HG03575 (cell line): ENCODE results near the gene ERC1.
"Not testable (repeated sequence)": the region's sequence is repeated elsewhere in the genome, so short reads cannot be mapped to it uniquely, and the experiment has no call there.

Experiments
- ATAC-seq: cut with Tn5 transposase; IDR thresholded peaks from one replicate; pipeline ENCODE4 v1.9.1; 2021; ENCODE audit not compliant: unreplicated experiment, insufficient number of reproducible peaks, low FRiP score; ENCODE audit errors: extremely low read depth

Gene ERC1

DNA sequence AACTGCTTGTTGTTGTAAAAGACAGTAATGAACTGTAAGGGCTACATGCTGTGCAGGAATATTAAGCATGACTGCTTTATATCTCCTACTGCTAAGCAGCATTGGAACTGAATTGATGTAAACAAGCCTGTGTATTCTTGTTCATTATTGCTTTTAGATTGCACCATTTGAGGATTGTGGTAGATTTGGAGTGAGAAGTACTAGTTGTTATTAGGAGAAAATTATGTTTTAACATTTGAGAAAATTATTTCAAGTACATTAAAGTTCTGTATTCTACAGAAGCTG, 212.7 kb downstream of the ERC1 start:
- ATAC-seq: no peak

DNA sequence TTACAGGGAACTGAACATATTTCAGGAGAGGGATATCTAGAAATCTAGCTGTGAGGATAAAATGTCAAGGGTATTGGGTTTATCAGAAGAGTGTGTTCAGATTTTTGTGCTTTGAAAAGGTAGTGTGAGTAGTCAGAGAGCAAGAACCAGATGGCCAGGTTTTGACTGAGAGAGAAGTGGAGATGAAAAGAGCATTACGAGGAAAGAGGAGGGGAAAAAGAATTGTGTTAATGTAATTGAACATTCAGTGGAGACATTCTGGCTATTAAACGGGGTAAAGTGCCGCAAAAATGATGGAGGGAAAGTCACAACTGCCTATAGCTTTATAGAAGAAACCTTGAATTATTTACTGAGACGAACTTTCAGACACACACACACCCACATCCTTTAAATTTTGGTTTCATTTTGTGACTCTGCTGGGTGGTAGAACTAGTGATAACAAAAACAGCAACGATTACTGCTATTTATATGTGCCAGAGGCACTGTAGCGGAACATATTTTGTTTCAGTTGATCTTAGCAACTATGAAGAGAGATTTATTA, 213.6 kb downstream of the ERC1 start:
- ATAC-seq: peak; percentile 84

DNA sequence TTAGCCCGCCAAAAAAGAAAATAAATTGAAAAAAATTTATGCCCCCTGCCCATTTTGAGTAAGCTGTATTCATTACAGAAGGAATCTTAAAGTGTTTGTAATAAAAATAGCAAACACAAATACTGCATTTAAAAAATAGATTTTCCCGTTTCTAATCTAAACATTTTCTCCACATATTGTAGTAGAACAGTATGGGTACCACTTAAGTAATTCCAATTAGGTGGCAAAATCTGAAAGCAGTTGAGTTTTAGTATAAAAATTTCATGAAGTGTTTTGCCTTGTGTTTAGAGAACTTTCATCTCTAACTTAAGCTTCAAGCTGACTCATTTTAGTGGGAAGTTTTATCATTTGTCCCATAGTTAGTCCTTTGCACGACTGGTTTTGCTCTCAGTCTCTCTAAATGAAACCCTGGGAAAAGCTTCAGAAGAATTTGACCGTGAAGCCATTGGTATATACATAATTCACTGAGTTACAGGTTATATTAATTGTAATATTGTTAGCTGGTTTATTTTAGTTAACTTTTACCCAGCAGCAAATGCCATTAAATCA, 214.6 kb downstream of the ERC1 start:
- no peak for ATAC-seq

DNA sequence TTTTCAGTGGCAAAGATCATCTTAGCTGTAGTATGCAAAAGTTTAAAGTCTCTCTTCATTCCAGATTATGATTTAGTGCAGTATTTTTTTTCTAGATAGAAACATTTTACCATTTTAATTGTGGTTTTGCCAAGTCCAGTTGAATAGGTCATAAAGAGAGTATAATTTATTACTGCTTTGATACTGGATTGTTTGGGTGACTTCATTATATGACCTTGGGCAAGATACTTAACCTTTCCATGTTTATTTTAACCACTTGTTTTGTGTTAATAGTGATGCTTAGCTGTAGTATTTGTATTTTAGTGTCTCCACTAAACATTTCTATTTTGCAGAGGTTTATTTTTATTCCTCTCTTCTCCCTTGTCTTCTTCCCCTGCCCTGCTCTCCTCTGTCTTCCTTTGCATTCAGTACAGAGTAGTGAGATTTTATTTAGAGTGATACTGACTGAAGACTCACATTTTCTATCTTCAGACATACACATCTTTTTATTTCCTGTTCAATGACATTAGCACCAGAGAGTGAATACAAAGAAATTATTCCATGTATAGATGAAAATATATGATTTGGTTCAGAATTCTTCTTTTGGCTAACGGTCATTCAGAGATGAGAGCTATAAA, 215.2 kb downstream of the ERC1 start:
- no peak for ATAC-seq

DNA sequence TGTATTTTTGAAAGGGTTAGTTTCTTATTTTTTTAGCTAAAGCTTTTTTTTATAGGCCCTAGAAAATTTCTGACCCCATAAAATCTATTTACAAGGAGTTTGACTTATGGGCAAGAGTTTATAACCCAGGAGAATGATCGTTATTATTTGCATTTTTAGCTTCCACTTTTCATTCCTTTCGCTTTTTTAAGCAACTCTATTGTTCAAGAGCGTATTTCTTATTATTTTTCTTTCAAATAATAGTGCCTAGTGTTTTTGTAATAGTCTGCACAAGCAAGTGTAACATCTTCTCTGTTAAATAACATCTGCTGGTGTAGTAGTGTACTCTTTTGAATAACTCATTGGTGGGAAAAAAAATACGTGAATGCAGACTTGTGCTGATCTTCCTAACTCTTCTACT, 216.3 kb downstream of the ERC1 start:
- ATAC-seq: no peak

DNA sequence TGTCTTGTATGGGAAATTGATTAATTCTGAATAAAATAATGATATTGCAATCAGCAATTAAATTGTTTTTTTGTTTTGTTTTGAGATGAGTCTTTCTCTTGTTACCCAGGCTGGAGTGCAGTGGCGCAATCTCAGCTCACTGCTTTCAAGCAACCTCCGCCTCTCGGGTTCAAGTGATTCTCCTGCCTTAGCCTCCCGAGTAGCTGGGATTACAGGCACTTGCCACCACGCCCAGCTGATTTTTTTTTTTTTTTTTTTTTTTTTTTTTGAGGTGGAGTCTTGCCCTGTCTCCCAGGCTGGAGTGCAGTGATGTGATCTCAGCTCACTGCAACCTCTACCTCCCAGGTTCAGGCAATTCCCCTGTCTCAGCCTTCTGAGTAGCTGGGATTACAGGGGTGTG, 217.7 kb downstream of the ERC1 start:
- not testable (repeated sequence) for ATAC-seq

DNA sequence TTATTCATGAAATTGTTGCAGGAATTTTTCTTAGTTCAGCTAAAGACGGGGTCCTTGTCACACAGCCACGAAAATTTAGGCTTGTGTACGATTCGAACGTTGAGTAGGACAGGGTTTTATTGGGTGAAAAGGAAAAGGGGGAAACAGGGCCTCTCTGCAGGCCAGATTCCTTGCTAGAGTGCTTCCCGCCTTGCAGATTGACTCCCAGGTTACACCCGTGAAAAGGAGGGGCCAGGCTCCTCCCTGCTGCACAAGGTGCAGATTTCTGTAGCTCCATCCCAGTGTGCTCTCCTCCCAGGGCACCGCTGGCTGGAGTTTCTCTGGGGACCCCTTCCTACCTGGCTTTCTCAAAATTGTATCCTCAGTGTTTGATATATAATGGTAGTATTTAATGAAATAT, 221.5 kb downstream of the ERC1 start:
- ATAC-seq: no peak

DNA sequence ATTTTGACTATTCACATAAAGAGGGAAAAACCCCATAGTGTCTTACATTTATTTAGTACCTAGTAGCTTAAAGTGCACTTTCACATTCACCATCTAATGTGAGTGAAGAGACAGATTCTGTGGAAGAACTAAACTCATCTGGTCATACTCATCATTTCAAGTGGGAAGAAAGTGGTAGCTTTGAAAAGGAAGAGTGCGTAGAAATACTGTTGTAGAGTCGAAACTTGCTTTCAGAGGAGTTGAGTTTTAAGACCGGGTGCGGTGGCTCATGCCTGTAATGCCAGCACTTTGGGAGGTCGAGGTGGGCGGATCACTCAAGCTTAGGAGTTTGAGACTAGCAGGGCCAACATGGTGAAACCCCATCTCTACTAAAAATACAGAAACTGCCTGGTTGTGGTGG, 222.2 kb downstream of the ERC1 start:
- no peak for ATAC-seq

DNA sequence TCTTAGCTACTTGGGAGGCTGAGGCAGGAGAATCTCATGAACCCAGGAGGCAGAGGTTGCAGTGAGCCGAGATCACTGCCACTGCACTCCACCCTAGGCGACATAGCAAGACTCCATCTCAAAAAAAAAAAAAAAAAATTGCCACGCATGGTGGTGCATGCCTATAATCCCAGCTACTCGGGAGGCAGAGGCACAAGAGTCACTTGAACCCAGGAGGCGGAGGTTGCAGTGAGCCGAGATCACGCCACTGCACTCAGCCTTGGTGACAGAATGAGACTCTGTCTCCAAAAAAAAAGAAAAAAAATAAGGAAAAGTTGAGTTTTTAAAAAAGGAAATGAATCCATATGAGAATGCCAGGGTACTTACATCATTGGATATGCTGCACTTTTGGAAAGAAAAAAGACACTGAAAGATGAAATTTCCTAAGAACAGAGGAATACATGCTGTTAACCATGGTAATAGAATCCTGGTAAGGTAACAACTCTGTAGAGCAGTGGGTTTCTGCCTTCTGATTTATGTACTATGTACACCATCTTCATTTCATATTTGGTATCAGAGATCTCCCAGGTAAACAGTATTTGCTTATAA, 222.7 kb downstream of the ERC1 start:
- ATAC-seq: no peak

DNA sequence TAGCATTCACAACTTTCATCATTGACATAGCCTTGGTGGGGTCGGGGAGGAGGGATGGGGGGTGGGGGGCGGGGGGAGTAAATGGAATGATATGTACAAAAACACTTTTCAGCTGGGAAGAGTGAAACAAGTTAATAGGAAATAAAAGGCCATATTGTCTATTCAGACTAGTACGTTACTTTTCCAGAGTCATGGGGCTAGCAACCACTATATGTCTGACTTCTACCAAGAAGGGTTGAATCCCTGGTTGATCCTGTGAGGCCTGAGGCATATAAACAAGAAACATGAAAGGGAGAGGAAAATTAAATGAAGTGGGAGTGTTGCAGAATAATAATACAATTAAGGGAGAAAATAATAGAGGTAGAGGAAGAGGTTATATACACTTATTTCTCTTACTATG, 225.5 kb downstream of the ERC1 start:
- ATAC-seq: no peak

DNA sequence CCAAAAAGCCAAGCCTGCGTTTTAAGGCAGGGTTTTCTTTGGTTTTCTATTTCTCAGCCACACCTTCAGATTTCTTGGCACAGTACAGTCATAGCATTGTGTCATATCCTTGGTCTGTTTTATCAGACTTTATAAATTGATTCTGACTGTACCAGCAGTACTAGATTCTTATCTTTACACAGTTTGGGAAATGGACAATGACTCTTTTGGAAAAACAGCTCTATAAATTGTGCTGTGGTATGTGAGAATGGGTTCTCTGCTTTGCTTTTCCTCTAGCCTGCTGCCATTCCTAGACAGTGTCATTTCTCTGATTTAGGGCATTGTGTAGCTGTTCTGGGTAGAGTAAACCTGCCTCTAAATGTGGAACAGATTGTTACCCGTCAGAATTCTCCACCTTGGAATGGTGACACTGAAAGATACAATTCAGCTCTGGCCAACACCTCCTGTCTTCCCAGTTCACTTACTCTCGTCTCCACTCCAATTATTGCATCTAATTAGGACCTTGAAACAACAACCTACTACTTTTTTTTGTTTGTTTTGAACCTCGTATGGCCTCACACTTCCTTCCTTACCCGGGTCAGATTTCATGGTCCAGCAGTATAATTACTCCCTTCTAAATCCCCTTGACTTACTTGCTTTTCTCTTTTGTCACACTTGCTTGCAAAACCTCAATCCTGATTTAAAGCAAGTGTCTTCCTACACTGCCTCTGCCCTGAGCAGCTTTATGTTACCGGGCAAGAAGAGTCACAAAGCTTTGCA, 226.3 kb downstream of the ERC1 start:
- ATAC-seq: no peak

DNA sequence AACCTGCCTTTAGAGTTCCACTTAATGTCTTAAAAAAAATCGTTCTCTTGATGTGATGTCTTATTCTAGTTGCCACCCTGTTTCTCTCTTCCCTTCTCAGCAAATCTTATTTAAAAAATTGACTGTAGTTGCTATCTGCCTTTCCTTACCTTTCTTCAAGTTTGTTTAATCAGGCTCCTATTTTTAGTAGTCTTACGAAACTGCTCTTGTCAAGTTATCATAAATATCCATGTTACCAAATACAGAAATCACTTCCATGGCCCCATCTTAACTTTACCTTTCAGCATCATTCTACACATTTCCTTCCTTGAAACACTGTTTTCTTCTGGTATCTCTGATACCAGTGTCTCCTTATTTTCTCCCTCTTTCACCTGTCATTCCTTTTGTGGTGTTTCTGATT, 227.3 kb downstream of the ERC1 start:
- ATAC-seq: no peak

DNA sequence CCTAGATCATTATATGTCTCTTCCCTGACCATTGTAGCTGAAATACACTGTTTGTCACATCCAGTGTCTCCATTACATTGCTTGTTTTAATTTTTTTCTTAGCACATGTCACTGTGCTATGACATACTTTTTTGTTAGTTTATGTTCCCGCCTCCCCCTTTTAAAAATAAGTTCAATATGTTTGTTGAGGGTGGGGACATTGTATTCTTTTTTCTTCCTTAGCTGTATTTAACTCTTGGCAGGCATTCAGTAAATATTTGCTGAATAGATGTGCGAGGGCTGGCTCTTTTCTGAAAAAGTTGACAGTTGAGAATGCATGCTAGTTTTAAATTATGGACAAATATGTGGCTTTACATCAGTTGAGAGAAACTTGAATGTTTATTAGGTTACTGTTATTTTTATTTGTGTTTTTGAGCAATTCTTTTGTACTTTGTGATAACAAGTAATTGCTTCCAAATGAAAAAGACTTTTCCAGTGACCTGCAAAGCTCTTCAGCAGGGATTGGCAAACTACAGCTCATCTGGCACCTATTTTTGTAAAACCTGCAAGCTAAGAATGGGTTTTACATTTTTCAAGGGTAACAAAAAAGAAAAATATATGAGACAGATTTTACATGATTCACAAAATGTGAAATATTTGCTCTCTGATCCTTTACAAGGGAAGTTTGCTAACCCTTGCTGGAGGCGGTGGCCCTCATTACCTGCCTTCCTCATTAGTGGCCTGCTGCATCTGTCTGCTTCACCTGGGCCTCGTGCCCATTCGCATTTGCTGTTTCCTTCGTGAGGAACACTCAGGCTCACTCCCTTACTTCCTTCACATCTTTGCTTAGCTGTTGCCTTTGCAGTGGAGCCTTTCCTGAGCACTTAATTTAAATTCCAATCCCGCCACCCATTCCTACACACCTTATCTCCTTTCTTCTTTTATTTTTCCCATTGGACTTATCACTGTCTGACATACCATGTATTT, 229.4 kb downstream of the ERC1 start:
- ATAC-seq: no peak

DNA sequence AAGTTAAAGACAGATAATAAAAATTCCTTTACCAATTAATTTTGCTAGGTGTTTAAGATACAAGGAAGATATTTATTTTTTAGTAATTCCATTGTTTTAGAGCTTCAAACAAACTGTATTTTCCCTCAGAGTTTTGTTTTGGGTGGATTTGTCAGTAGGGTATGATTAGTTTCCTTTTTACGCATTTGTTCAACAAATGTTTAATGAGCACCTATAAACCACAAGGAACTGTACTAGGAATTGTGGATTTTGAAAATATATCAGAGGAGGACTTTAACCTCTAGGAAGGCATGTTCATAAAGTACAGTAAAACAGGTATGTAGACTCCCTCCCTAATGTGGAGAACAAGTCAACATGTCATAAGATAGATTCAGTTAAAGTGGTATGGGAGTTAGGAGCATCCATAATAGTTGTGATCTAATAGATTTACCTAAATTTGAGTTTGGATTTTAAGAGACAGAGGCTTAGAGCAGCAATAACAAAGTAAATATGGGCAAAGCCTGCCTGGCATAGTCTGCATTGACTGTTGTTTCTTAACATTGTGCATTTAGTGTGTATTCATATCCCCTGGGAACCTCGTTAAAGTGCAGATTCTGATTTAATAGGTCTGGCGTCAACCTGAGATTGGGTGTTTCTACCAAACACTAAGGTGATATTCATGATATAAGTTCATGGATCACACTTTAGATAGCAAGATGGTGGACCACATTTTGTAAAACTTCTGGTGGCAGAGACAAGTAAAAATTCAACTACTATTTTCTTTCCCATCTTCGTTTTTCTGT, 232.0 kb downstream of the ERC1 start:
- ATAC-seq: no peak

DNA sequence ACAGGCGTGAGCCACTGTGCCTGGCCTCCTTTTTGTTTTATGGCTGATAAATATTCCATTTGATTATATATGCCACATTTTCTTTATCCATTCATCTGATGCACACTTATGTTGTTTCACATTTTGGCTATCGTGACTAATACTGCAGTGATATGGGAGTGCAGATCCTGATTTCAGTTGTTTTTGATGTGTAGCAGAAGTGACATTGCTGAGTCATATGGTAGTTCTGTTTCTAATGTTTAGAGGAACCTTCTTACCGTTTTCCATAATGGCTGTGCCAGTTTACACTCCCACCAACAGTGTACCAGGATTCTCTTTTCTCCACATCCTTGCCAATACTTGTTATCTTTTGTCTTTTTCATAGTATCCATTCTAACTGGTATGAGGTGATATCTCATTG, 235.9 kb downstream of the ERC1 start:
- no peak for ATAC-seq

DNA sequence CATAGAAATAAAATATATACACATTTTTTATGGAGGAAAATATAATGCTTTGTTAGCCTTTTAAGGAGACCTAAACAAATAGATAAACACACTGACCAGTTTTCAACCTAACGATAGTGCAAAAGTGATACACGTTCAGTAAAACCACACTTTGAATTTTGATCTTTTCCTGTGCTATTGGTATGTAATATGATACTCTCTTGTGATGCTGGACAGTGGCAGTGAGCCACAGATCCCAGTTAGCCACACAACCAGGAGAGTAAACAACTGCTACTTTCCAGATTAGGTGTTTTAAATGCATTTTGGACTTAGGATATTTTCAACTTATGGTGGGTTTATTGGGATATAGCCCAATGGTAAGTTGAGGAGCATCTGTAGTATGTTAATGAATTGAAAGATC, 243.1 kb downstream of the ERC1 start:
- no peak for ATAC-seq

DNA sequence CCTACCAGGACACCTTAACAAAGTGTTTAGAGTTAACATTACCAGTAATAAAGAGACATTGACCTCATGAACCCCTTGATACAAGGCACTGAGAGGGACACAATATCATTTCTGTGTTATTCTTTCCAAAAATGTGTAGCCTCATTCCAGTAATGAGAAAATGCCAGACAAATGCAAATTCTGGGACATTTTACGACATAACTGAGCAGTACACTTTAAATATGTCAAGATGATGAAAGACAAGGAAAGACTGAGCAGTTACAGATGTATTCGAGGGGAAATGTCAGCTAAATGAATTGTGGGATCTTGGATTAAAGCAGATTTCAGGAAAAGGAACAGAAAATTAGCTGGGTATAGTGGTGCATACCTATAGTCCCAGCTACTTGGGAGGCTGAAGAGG, 255.6 kb downstream of the ERC1 start:
- ATAC-seq: no peak

DNA sequence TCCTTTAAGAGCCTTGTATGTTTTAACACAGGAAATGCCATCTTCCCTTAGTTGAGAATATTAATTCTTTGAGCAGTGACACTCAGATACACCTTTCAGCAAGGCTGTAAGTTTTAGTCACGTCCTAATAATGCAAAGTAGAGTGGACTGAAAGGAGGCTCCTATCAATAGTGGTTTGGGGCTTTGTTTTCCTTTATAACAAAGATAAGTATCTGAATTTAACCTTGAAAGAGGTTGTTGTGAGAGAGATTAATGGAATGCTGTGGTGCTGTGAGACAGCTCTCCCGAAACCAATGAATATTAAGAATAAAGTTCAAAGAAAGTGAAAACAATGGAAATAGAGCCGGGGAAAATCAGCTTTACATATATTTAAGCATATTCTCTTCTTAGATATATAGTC, 259.6 kb downstream of the ERC1 start:
- ATAC-seq: no peak
